Hepatocyte (in vitro differentiated cells): ENCODE measurements around the gene ALOX5. TPM values are rescaled to one million over a fixed set of nuclear protein-coding genes. Genes with fewer than 3 reads are reported as not detected.
A peak's percentile ranks its signal among the peaks of the same experiment; 100 is the strongest.

Source experiments
- DNase-seq: peaks from one replicate; pipeline ENCODE4 v3.0.0-alpha.2; 2016; ENCODE audit warnings: low spot score
- H2AFZ ChIP-seq: fragments of 200-600 bp; sonication (generic); 2 replicates; pipeline ENCODE4 v1.6.0; 2016; ENCODE audit warnings: antibody characterized with exemption, mild to moderate bottlenecking
- H3K27ac ChIP-seq: fragments of 200-600 bp; sonication (generic); 2 replicates; pipeline ENCODE4 v1.5.1; 2016; ENCODE audit warnings: mild to moderate bottlenecking
- H3K27me3 ChIP-seq: fragments of 200-600 bp; sonication (generic); 2 replicates; pipeline ENCODE4 v1.6.1; 2016
- H3K36me3 ChIP-seq: fragments of 200-600 bp; sonication (generic); replicated peaks from 2 replicates; pipeline ENCODE4 v1.5.1; 2016; ENCODE audit warnings: low read depth; ENCODE audit not compliant: insufficient read depth
- H3K4me1 ChIP-seq: fragments of 200-600 bp; sonication (generic); 2 replicates; pipeline ENCODE4 v1.5.1; 2016; ENCODE audit warnings: mild to moderate bottlenecking, moderate library complexity; ENCODE audit not compliant: insufficient read depth
- H3K4me2 ChIP-seq: fragments of 200-600 bp; sonication (generic); 2 replicates; pipeline ENCODE4 v1.6.0; 2016
- H3K4me3 ChIP-seq: fragments of 200-600 bp; sonication (generic); 2 replicates; pipeline ENCODE4 v1.5.1; 2016; ENCODE audit warnings: mild to moderate bottlenecking
- H3K79me2 ChIP-seq: fragments of 200-600 bp; sonication (generic); 2 replicates; pipeline ENCODE4 v1.6.0; 2017; ENCODE audit warnings: mild to moderate bottlenecking
- H3K9me2 ChIP-seq: fragments of 200-600 bp; sonication (generic); replicated peaks from 2 replicates; pipeline ENCODE4 v1.6.0; 2017; ENCODE audit warnings: mild to moderate bottlenecking; ENCODE audit not compliant: insufficient read depth
- H3K9me3 ChIP-seq: fragments of 200-600 bp; sonication (generic); 2 replicates; pipeline ENCODE4 v1.5.1; 2016; ENCODE audit warnings: low read depth, mild to moderate bottlenecking
- H4K20me1 ChIP-seq: fragments of 200-600 bp; sonication (generic); 2 replicates; pipeline ENCODE4 v1.6.0; 2016; ENCODE audit warnings: mild to moderate bottlenecking; ENCODE audit not compliant: insufficient read depth, poor library complexity, severe bottlenecking
- CTCF ChIP-seq: fragments of 200-600 bp; sonication (generic); IDR thresholded peaks from 2 replicates; pipeline ENCODE4 v1.5.1; 2016; ENCODE audit warnings: antibody characterized with exemption, mild to moderate bottlenecking; ENCODE audit not compliant: poor library complexity
- EZH2 ChIP-seq: fragments of 200-600 bp; sonication (generic); IDR thresholded peaks from 2 replicates; pipeline ENCODE4 v1.6.1; 2016; ENCODE audit warnings: antibody characterized with exemption, mild to moderate bottlenecking, borderline replicate concordance
- EZH2phosphoT487 ChIP-seq: fragments of 200-600 bp; sonication (generic); IDR thresholded peaks from one replicate; pipeline ENCODE4 v1.6.1; 2018; ENCODE audit warnings: antibody characterized with exemption, mild to moderate bottlenecking, low read depth, moderate library complexity; ENCODE audit not compliant: unreplicated experiment, severe bottlenecking
- WGBS: methylation state at CpG from one replicate; pipeline ENCODE4 v1.1.6; 2016; ENCODE audit warnings: low lambda C conversion rate; ENCODE audit errors: missing lambda C conversion rate; 5-methylcytosine and 5-hydroxymethylcytosine counted together
- polyA plus RNA-seq: library from polyadenylated mRNA; unstranded; fragments of >200 nt; fragmentation: Nextera tagmentation; extraction: Ambion mirVana; gene quantifications from 2 replicates; pipeline ENCODE4 v1.2.1, GENCODE V29; 2016
- total RNA-seq: library from RNA; depleted of rRNA; stranded (reverse); fragments of >200 nt; gene quantifications from 2 replicates; pipeline ENCODE4 v1.2.3, GENCODE V29; 2014

ALOX5 gene
- total and polyA plus RNA-seq, 2 experiments from 2014 or later, result 3.5 to 4.4 TPM

- 13% methylated on average over 47 of the region's 51 CpGs for WGBS
- DNase-seq, result peak; percentile 58
- peak overlapping the region; percentile 32 for H3K4me3 ChIP-seq
- no peak overlapping the region for H3K27ac ChIP-seq
- H3K4me2 ChIP-seq, result peak overlapping the region; percentile 93
- H3K27me3 ChIP-seq, result peaks cover 52% of the 10 kb centered on the region
- H3K9me3 ChIP-seq, result no peaks in the 10 kb centered on the region
- H3K36me3 ChIP-seq, result no peaks in the 10 kb centered on the region
- H3K4me1 ChIP-seq, result peaks cover 11% of the 10 kb centered on the region
- no peaks in the 10 kb centered on the region for H3K79me2 ChIP-seq
- H4K20me1 ChIP-seq, result no peaks in the 10 kb centered on the region
- TF ChIP-seq EZH2 (no peak), EZH2phosphoT487 (no peak), CTCF (no peak)
- peak overlapping the region; percentile 84 for H2AFZ ChIP-seq
- no peaks in the 10 kb centered on the region for H3K9me2 ChIP-seq
Observed at GRCh38 chr10:45374350-45375052, 485 bp downstream of the ALOX5 start.

GRCh38 chr10:45375101-45375500 is 1.1 kb downstream of the ALOX5 start:
- H3K27me3 ChIP-seq, result peaks cover 49% of the 10 kb centered on the region
- no peak overlapping the region for H2AFZ ChIP-seq
- no peak overlapping the region for H3K27ac ChIP-seq
- no peak overlapping the region for H3K4me3 ChIP-seq
- H4K20me1 ChIP-seq, result no peaks in the 10 kb centered on the region
- peaks cover 11% of the 10 kb centered on the region for H3K4me1 ChIP-seq
- peak overlapping the region; percentile 93 for H3K4me2 ChIP-seq
- H3K9me3 ChIP-seq, result no peaks in the 10 kb centered on the region
- H3K79me2 ChIP-seq, result no peaks in the 10 kb centered on the region
- WGBS, result 84% methylated on average over 8 of the region's 8 CpGs
- TF ChIP-seq CTCF (no peak), EZH2phosphoT487 (no peak), EZH2 (no peak)
- DNase-seq, result no peak
- no peaks in the 10 kb centered on the region for H3K9me2 ChIP-seq
- H3K36me3 ChIP-seq, result no peaks in the 10 kb centered on the region

- Histone ChIP-seq H3K9me2 (no peaks in the 10 kb centered on the region), H3K27me3 (peaks cover 42% of the 10 kb centered on the region), H3K79me2 (no peaks in the 10 kb centered on the region), H3K36me3 (no peaks in the 10 kb centered on the region), H3K4me2 (no peak overlapping the region), H3K27ac (no peak overlapping the region), H2AFZ (no peak overlapping the region), H3K9me3 (no peaks in the 10 kb centered on the region), H3K4me1 (peaks cover 11% of the 10 kb centered on the region), H4K20me1 (no peaks in the 10 kb centered on the region), H3K4me3 (no peak overlapping the region)
- no peak for DNase-seq
- TF ChIP-seq CTCF, result no peak
- TF ChIP-seq EZH2phosphoT487, result no peak
- no peak for TF ChIP-seq EZH2
- 85% methylated on average over 12 of the region's 12 CpGs for WGBS
Observed at GRCh38 chr10:45375716-45376231, 1.8 kb downstream of the ALOX5 start.
